Activated CD4-positive, alpha-beta memory T cell treated with anti-CD3 and anti-CD28 coated beads, Interleukin-2, amount 10 ng/mL, durations not matched to agents 7 days and 5 days (primary cell): ENCODE results near the gene KNG1. TPM values are rescaled to one million over a fixed set of nuclear protein-coding genes. Genes with fewer than 3 reads are reported as not detected.
A peak's percentile ranks its signal among the peaks of the same experiment; 100 is the strongest.

Source experiments
- CTCF ChIA-PET: fragments of 350-600 bp; sonication (Branson Sonifier 250); formaldehyde crosslinking; loops from one replicate; lab custom pipeline; 2021; ENCODE audit warnings: antibody characterized with exemption, inconsistent platforms; lab: Charles Lee
- POLR2A ChIA-PET: fragments of 350-600 bp; sonication (Branson Sonifier 250); formaldehyde crosslinking; loops from one replicate; lab custom pipeline; 2021; ENCODE audit warnings: antibody characterized with exemption; lab: Charles Lee
- DNase-seq: peaks from one replicate; pipeline ENCODE4 v3.0.0-alpha.2; 2020
- H3K27ac Mint-ChIP-seq: one replicate; pipeline ENCODE4 v1.8.0; 2021; ENCODE audit warnings: mild to moderate bottlenecking, mixed read lengths
- H3K27me3 Mint-ChIP-seq: one replicate; pipeline ENCODE4 v1.8.0; 2021; ENCODE audit warnings: mixed read lengths
- H3K36me3 Mint-ChIP-seq: one replicate; pipeline ENCODE4 v1.8.0; 2021; ENCODE audit warnings: low read depth, mixed read lengths
- H3K4me1 Mint-ChIP-seq: one replicate; pipeline ENCODE4 v1.8.0; 2021; ENCODE audit warnings: mixed read lengths
- H3K4me3 Mint-ChIP-seq: one replicate; pipeline ENCODE4 v1.8.0; 2021; ENCODE audit warnings: mild to moderate bottlenecking, mixed read lengths
- H3K9me3 Mint-ChIP-seq: one replicate; pipeline ENCODE4 v1.8.0; 2021; ENCODE audit warnings: mixed read lengths
- total RNA-seq, 2 experiments: library from RNA; stranded (reverse); gene quantifications; one replicate each; pipeline ENCODE4 v1.2.3, GENCODE V29; 2021

The KNG1 gene
- total RNA-seq, 2 experiments from 2014 or later, result not detected

GRCh38 chr3:186786922-186787321 lies 69.8 kb downstream of the KNG1 start:
- Mint-ChIP-seq H3K27ac (peak overlapping the region; percentile 74), H3K27me3 (no peaks in the 10 kb centered on the region), H3K9me3 (no peaks in the 10 kb centered on the region), H3K4me1 (peaks cover 58% of the 10 kb centered on the region), H3K4me3 (peak overlapping the region; percentile 99), H3K36me3 (peaks cover 90% of the 10 kb centered on the region)
- DNase-seq, result no peak
- ChIA-PET CTCF (interaction anchor here (1.0 to 1.4 kb wide), 2 partner anchors 145 to 170 kb away, joined by 3 to 4 read pairs; no protein-coding TSS in a partner anchor), POLR2A (interaction anchor here (1.1 to 6.4 kb wide), 7 partner anchors 12 to 859 kb away, joined by 3 to 77 read pairs (median 11); partner anchors contain the start of gene RFC4)

DNA sequence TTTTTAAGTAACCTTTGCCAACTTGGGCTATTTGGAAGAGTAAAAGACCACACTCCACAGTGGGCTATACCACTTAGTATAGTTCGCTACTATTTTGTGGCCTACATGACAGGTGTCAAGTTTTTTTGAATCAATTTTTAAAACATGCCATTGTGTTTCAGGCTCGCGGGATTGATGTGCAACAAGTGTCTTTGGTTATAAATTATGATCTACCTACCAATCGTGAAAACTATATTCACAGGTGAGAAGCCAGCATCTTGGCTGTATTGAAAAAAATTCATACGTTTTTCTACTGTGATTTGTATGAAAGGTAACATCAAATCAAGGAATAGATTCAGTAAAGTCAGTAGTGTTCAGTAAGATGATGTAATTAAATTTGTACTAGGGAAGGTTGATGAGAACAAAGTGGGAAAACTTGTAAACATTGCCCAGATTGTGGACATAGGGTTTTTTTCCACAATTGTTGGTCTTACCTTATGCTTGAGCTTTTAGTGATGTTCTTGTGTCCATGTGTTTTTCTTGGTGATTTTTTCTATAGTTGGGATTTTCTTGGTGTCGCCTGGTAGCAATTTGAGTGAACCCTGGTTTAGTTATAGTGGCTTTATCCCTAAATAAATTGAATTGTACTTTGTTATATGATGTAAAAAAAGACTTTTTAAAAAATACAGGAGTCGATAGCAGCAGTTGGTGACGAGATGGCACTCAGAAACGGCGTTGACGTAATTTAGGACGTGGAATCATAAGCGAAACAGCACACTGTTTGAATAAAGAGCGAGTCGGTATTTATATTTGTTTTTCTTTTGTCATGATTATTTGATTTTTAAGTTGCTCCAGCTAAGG lies 70.7 kb downstream of the KNG1 start:
- peaks cover 90% of the 10 kb centered on the region for H3K36me3 Mint-ChIP-seq
- DNase-seq, result no peak
- ChIA-PET CTCF (interaction anchor here (1.0 to 1.4 kb wide), 3 partner anchors 37 to 171 kb away, joined by 3 to 4 read pairs (median 3); no protein-coding TSS in a partner anchor), POLR2A (interaction anchor here (0.7 to 6.4 kb wide), 14 partner anchors 11 to 860 kb away, joined by 3 to 77 read pairs (median 5); partner anchors contain the start of genes RFC4, ST6GAL1 and TRA2B)
- H3K4me3 Mint-ChIP-seq, result peak overlapping the region; percentile 99
- no peaks in the 10 kb centered on the region for H3K9me3 Mint-ChIP-seq
- H3K27me3 Mint-ChIP-seq, result no peaks in the 10 kb centered on the region
- H3K27ac Mint-ChIP-seq, result peak overlapping the region; percentile 74
- H3K4me1 Mint-ChIP-seq, result peaks cover 49% of the 10 kb centered on the region

DNA sequence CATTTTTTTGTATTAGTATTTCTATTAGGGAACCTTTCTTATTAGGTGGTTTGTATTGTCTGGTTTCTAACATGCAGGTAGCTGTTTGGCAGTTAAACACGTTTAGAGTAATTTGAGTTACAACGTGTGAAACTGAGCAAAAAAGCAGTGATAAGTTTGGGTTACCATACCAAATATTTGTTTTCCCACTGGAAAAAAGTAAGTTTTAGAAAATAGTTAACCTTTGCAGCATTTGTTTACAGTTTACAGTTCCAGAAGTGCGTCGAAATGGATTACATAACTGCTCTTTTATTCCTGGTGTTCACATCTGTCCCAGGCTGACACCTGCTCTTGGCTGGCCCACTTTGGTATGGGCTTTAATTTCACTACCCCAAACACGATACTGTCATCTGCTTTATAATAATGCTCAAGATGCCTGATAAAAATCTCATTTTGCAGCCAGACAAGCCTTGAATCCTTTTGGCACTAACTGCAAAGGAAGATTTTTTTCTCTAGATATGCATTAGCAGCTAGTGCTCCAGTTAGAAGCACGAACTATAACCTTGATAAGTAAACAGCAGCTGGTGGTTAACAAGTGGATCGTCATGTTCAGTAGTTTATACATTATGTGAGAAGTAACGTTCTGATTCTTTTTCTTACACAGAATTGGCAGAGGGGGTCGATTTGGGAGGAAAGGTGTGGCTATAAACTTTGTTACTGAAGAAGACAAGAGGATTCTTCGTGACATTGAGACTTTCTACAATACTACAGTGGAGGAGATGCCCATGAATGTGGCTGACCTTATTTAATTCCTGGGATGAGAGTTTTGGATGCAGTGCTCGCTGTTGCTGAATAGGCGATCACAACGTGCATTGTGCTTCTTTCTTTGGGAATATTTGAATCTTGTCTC lies 71.6 kb downstream of the KNG1 start:
- CTCF ChIA-PET, result interaction anchor here (1.4 kb wide), 2 partner anchors 36 to 143 kb away, joined by 3 read pairs; no protein-coding TSS in a partner anchor
- H3K27ac Mint-ChIP-seq, result peak overlapping the region; percentile 74

GRCh38 chr3:186789554-186790260 lies 72.5 kb downstream of the KNG1 start:
- Mint-ChIP-seq H3K4me3 (no peak overlapping the region), H3K9me3 (no peaks in the 10 kb centered on the region), H3K27ac (peak overlapping the region; percentile 74), H3K36me3 (peaks cover 90% of the 10 kb centered on the region), H3K4me1 (peaks cover 51% of the 10 kb centered on the region), H3K27me3 (no peaks in the 10 kb centered on the region)
- DNase-seq, result no peak
- POLR2A ChIA-PET, result interaction anchor here (0.9 to 6.4 kb wide), 12 partner anchors 8 to 858 kb away, joined by 3 to 77 read pairs (median 5); partner anchors contain the start of genes DNAJB11, EIF4A2, RFC4 and TBCCD1
- CTCF ChIA-PET, result interaction anchor here (0.8 to 1.2 kb wide), 2 partner anchors 11 to 32 kb away, joined by 3 to 4 read pairs; no protein-coding TSS in a partner anchor

More for the DNA sequence above, 71.6 kb downstream of the KNG1 start:
- DNase-seq, result no peak
- Mint-ChIP-seq H3K36me3 (peaks cover 90% of the 10 kb centered on the region), H3K4me1 (peaks cover 47% of the 10 kb centered on the region), H3K9me3 (no peaks in the 10 kb centered on the region), H3K27me3 (no peaks in the 10 kb centered on the region), H3K4me3 (peak overlapping the region; percentile 99)
- POLR2A ChIA-PET, result interaction anchor here (1.0 to 6.4 kb wide), 14 partner anchors 7 to 861 kb away, joined by 3 to 77 read pairs (median 5); partner anchors contain the start of genes EIF4A2, RFC4, ST6GAL1 and TRA2B

DNA sequence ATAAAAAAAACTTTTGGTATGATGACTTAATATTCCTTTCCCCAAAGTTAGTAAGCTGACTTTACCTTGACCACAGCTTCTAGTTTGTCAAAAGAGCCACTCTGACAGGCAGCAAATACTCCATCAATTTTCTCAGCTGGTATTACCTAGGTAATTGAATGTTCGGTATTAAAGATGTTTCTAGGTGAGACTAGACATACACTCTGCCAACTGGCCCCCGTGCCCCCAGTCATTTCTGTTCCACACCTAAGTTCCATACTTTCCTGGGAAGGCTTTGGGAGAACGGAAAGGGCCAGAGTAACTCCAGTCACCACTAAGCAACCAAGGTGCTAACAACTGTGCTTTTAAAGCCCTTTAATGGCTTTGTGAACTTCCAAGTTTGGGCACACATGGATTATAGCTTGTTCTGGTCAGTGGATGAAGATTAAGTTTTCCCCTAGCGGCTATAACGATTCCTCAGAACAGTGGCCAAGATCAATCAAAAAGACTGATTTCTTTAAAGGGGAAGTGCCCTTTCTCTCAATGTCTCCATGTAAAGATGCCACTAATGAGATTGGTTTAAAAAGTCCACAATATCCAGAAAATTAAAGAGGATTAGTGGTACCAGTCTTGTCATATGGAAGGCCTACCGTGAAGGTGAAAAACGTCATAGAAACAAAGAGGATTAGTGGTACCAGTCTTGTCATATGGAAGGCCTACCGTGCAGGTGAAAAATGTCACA lies 73.3 kb downstream of the KNG1 start:
- H3K4me1 Mint-ChIP-seq, result peaks cover 48% of the 10 kb centered on the region
- H3K27me3 Mint-ChIP-seq, result no peaks in the 10 kb centered on the region
- DNase-seq, result no peak
- H3K36me3 Mint-ChIP-seq, result peaks cover 87% of the 10 kb centered on the region
- H3K9me3 Mint-ChIP-seq, result no peaks in the 10 kb centered on the region
- peak overlapping the region; percentile 22 for H3K27ac Mint-ChIP-seq
- ChIA-PET CTCF (interaction anchor here (0.8 to 1.2 kb wide), 2 partner anchors 10 to 31 kb away, joined by 3 to 4 read pairs; no protein-coding TSS in a partner anchor), POLR2A (interaction anchor here (0.9 to 6.4 kb wide), 8 partner anchors 8 to 858 kb away, joined by 3 to 77 read pairs (median 6); partner anchors contain the start of genes DNAJB11, EIF4A2, RFC4 and TBCCD1)
- no peak overlapping the region for H3K4me3 Mint-ChIP-seq

Other genes starting within 250 kb of the KNG1 start
- gene CRYGS, start 173.0 kb upstream of the KNG1 start, total RNA-seq, result 1 to 10 TPM; 4.1 to 4.8 TPM
- 10 to 100 TPM; 11.9 to 13.5 TPM for gene TBCCD1, start 150.0 kb upstream of the KNG1 start, total RNA-seq
- 10 to 100 TPM; 50.7 to 55.7 TPM for gene DNAJB11, start 146.6 kb upstream of the KNG1 start, total RNA-seq
- not detected for gene AHSG, start 104.3 kb upstream of the KNG1 start, total RNA-seq
- not detected for gene FETUB, start 77.0 kb upstream of the KNG1 start, total RNA-seq
- gene HRG, start 51.3 kb upstream of the KNG1 start, total RNA-seq, result not detected
- 100 to 1,000 TPM; 385 to 388 TPM for gene EIF4A2, start 66.2 kb downstream of the KNG1 start, total RNA-seq
- gene RFC4, start 89.1 kb downstream of the KNG1 start, total RNA-seq, result 10 to 100 TPM; 85.5 to 89.3 TPM
- gene ADIPOQ, start 125.4 kb downstream of the KNG1 start, total RNA-seq, result not detected
- 100 to 1,000 TPM; 116 to 128 TPM for gene ST6GAL1, start 213.2 kb downstream of the KNG1 start, total RNA-seq